Activated naive CD4-positive, alpha-beta T cell treated with anti-CD3 and anti-CD28 coated beads for 36 hours (primary cell): Measurements from ENCODE around the gene ACBD6. TPM values are rescaled to one million over a fixed set of nuclear protein-coding genes. Genes with fewer than 3 reads are reported as not detected.

Source experiments
- CTCF ChIA-PET: fragments of 350-600 bp; sonication (Branson Sonifier 250); formaldehyde crosslinking; loops from one replicate; lab custom pipeline; 2021; ENCODE audit warnings: antibody characterized with exemption; lab: Charles Lee
- DNase-seq: peaks from one replicate; pipeline ENCODE4 v3.0.0-alpha.2; 2020
- H3K27ac Mint-ChIP-seq: one replicate; pipeline ENCODE4 v1.8.0; 2021; ENCODE audit warnings: mild to moderate bottlenecking, mixed read lengths
- H3K27me3 Mint-ChIP-seq: one replicate; pipeline ENCODE4 v1.8.0; 2021; ENCODE audit warnings: low read depth, mixed read lengths
- H3K36me3 Mint-ChIP-seq: one replicate; pipeline ENCODE4 v1.8.0; 2021; ENCODE audit warnings: low read depth, mixed read lengths
- H3K4me1 Mint-ChIP-seq: one replicate; pipeline ENCODE4 v1.8.0; 2021; ENCODE audit warnings: low read depth, mixed read lengths
- H3K4me3 Mint-ChIP-seq: one replicate; pipeline ENCODE4 v1.8.0; 2021; ENCODE audit warnings: mild to moderate bottlenecking, moderate library complexity, mixed read lengths
- H3K9me3 Mint-ChIP-seq: one replicate; pipeline ENCODE4 v1.8.0; 2021; ENCODE audit warnings: mixed read lengths
- intact Hi-C: fragments of 100-400 bp; cut with micrococcal nuclease; formaldehyde crosslinking; loops from one replicate; pipeline ENCODE4 v1.15.1; 2023
- total RNA-seq, 2 experiments: library from RNA; stranded (reverse); gene quantifications; one replicate each; pipeline ENCODE4 v1.2.3, GENCODE V29; 2021

ACBD6 gene
- total RNA-seq, 2 experiments from 2014 or later, result 31.1 to 32.9 TPM

GRCh38 chr1:180269645-180270529, 232.5 kb downstream of the ACBD6 start:
- no peak overlapping the region for H3K27ac Mint-ChIP-seq

GRCh38 chr1:180268556-180269075, 233.8 kb downstream of the ACBD6 start:
- CTCF ChIA-PET, result no interaction called here
- intact Hi-C loops, result no loop called here
- Mint-ChIP-seq H3K27me3 (no peaks in the 10 kb centered on the region), H3K27ac (no peak overlapping the region), H3K36me3 (no peaks in the 10 kb centered on the region), H3K4me3 (no peak overlapping the region), H3K9me3 (no peaks in the 10 kb centered on the region), H3K4me1 (no peaks in the 10 kb centered on the region)
- DNase-seq, result no peak

More at GRCh38 chr1:180269645-180270529, 232.5 kb downstream of the ACBD6 start:
- H3K36me3 Mint-ChIP-seq, result peaks cover 1% of the 10 kb centered on the region
- no peaks in the 10 kb centered on the region for H3K9me3 Mint-ChIP-seq
- CTCF ChIA-PET, result interaction anchor here (1.1 kb wide), 1 partner anchor 16 kb away, joined by 6 read pairs; no protein-coding TSS in a partner anchor
- intact Hi-C loops, result no loop called here
- H3K4me3 Mint-ChIP-seq, result no peak overlapping the region
- H3K4me1 Mint-ChIP-seq, result no peaks in the 10 kb centered on the region
- H3K27me3 Mint-ChIP-seq, result no peaks in the 10 kb centered on the region
- no peak for DNase-seq

GRCh38 chr1:180267761-180268555, 234.4 kb downstream of the ACBD6 start:
- no peak for DNase-seq
- no peaks in the 10 kb centered on the region for H3K9me3 Mint-ChIP-seq
- H3K36me3 Mint-ChIP-seq, result no peaks in the 10 kb centered on the region
- H3K27me3 Mint-ChIP-seq, result no peaks in the 10 kb centered on the region
- H3K4me3 Mint-ChIP-seq, result no peak overlapping the region
- intact Hi-C loops, result no loop called here
- CTCF ChIA-PET, result no interaction called here
- no peaks in the 10 kb centered on the region for H3K4me1 Mint-ChIP-seq
- no peak overlapping the region for H3K27ac Mint-ChIP-seq

GRCh38 chr1:180267211-180267561, 235.2 kb downstream of the ACBD6 start:
- no peak overlapping the region for H3K27ac Mint-ChIP-seq
- H3K4me3 Mint-ChIP-seq, result no peak overlapping the region
- no peaks in the 10 kb centered on the region for H3K9me3 Mint-ChIP-seq
- CTCF ChIA-PET, result interaction anchor here (1.0 kb wide), 2 partner anchors 10 to 13 kb away, joined by 3 read pairs; no protein-coding TSS in a partner anchor
- H3K36me3 Mint-ChIP-seq, result no peaks in the 10 kb centered on the region
- no peaks in the 10 kb centered on the region for H3K27me3 Mint-ChIP-seq
- H3K4me1 Mint-ChIP-seq, result no peaks in the 10 kb centered on the region
- DNase-seq, result no peak
- intact Hi-C loops, result no loop called here

- intact Hi-C loops, result no loop called here
- DNase-seq, result no peak
- Mint-ChIP-seq H3K9me3 (no peaks in the 10 kb centered on the region), H3K4me3 (no peak overlapping the region), H3K4me1 (no peaks in the 10 kb centered on the region), H3K36me3 (no peaks in the 10 kb centered on the region), H3K27ac (no peak overlapping the region), H3K27me3 (no peaks in the 10 kb centered on the region)
- CTCF ChIA-PET, result interaction anchor here (1.0 kb wide), 2 partner anchors 10 to 13 kb away, joined by 3 read pairs; no protein-coding TSS in a partner anchor
Observed at GRCh38 chr1:180266275-180267210, 235.8 kb downstream of the ACBD6 start.

- H3K4me1 Mint-ChIP-seq, result no peaks in the 10 kb centered on the region
- no peaks in the 10 kb centered on the region for H3K9me3 Mint-ChIP-seq
- no peaks in the 10 kb centered on the region for H3K36me3 Mint-ChIP-seq
- H3K27ac Mint-ChIP-seq, result no peak overlapping the region
- no peaks in the 10 kb centered on the region for H3K27me3 Mint-ChIP-seq
- DNase-seq, result no peak
- intact Hi-C loops, result no loop called here
- H3K4me3 Mint-ChIP-seq, result no peak overlapping the region
- CTCF ChIA-PET, result no interaction called here
Observed at GRCh38 chr1:180265871-180266270, 236.5 kb downstream of the ACBD6 start.

- no peak overlapping the region for H3K27ac Mint-ChIP-seq
- H3K36me3 Mint-ChIP-seq, result no peaks in the 10 kb centered on the region
- no peaks in the 10 kb centered on the region for H3K27me3 Mint-ChIP-seq
- no peak for DNase-seq
- CTCF ChIA-PET, result no interaction called here
- H3K4me3 Mint-ChIP-seq, result no peak overlapping the region
- intact Hi-C loops, result no loop called here
- H3K9me3 Mint-ChIP-seq, result no peaks in the 10 kb centered on the region
- H3K4me1 Mint-ChIP-seq, result no peaks in the 10 kb centered on the region
Observed at GRCh38 chr1:180265201-180265600, 237.2 kb downstream of the ACBD6 start.

GRCh38 chr1:180264595-180264994, 237.8 kb downstream of the ACBD6 start:
- CTCF ChIA-PET, result no interaction called here
- no peaks in the 10 kb centered on the region for H3K27me3 Mint-ChIP-seq
- H3K36me3 Mint-ChIP-seq, result no peaks in the 10 kb centered on the region
- intact Hi-C loops, result no loop called here
- no peaks in the 10 kb centered on the region for H3K4me1 Mint-ChIP-seq
- no peak overlapping the region for H3K4me3 Mint-ChIP-seq
- no peaks in the 10 kb centered on the region for H3K9me3 Mint-ChIP-seq
- H3K27ac Mint-ChIP-seq, result no peak overlapping the region
- DNase-seq, result no peak

- no peak overlapping the region for H3K27ac Mint-ChIP-seq
- no peaks in the 10 kb centered on the region for H3K4me1 Mint-ChIP-seq
- H3K27me3 Mint-ChIP-seq, result no peaks in the 10 kb centered on the region
- intact Hi-C loops, result no loop called here
- no peak overlapping the region for H3K4me3 Mint-ChIP-seq
- H3K36me3 Mint-ChIP-seq, result no peaks in the 10 kb centered on the region
- H3K9me3 Mint-ChIP-seq, result no peaks in the 10 kb centered on the region
- no peak for DNase-seq
- CTCF ChIA-PET, result interaction anchor here (2.3 kb wide), 1 partner anchor 10 kb away, joined by 13 read pairs; no protein-coding TSS in a partner anchor
Observed at GRCh38 chr1:180262628-180263488, 239.5 kb downstream of the ACBD6 start.

GRCh38 chr1:180261524-180262155, 240.7 kb downstream of the ACBD6 start:
- DNase-seq, result no peak
- no peaks in the 10 kb centered on the region for H3K9me3 Mint-ChIP-seq
- CTCF ChIA-PET, result interaction anchor here (0.6 to 2.3 kb wide), 4 partner anchors 9 to 333 kb away, joined by 3 to 13 read pairs (median 4); no protein-coding TSS in a partner anchor
- H3K36me3 Mint-ChIP-seq, result no peaks in the 10 kb centered on the region
- H3K4me1 Mint-ChIP-seq, result no peaks in the 10 kb centered on the region
- no peak overlapping the region for H3K27ac Mint-ChIP-seq
- peaks cover 3% of the 10 kb centered on the region for H3K27me3 Mint-ChIP-seq
- H3K4me3 Mint-ChIP-seq, result no peak overlapping the region
- intact Hi-C loops, result no loop called here
